SK-N-SH treated with all-trans-retinoic acid at 6 μM for 48 hours (cell line): ENCODE measurements around the gene TRABD2B.

Experiments
- ESRRG ChIP-seq: fragments of 250-450 bp; sonication (Bioruptor Pico); IDR thresholded peaks from 2 replicates; pipeline ENCODE4 v1.6.1; 2021; ENCODE audit warnings: mild to moderate bottlenecking
- ISL1 ChIP-seq: fragments of 250-450 bp; sonication (Bioruptor Pico); IDR thresholded peaks from 2 replicates; pipeline ENCODE4 v2.1.2; 2022; ENCODE audit warnings: mild to moderate bottlenecking, moderate library complexity
- PATZ1 ChIP-seq: fragments of 250-450 bp; sonication (Bioruptor Pico); IDR thresholded peaks from 2 replicates; pipeline ENCODE4 v1.8.0; 2020; ENCODE audit warnings: mild to moderate bottlenecking, moderate library complexity, borderline replicate concordance
- RARB ChIP-seq: fragments of 250-450 bp; sonication (Bioruptor Pico); IDR thresholded peaks from 2 replicates; pipeline ENCODE4 v1.8.0; 2021; ENCODE audit warnings: mild to moderate bottlenecking, moderate library complexity
- ZFP30 ChIP-seq: fragments of 450-650 bp; formaldehyde crosslinking; IDR thresholded peaks from 2 replicates; pipeline ENCODE4 v1.5.0; 2022; ENCODE audit warnings: mild to moderate bottlenecking, moderate library complexity
- ZNF70 ChIP-seq: fragments of 450-650 bp; formaldehyde crosslinking; IDR thresholded peaks from 2 replicates; pipeline ENCODE4 v1.5.0; 2020; ENCODE audit warnings: mild to moderate bottlenecking, moderate library complexity
- ZNF8 ChIP-seq: fragments of 450-650 bp; formaldehyde crosslinking; IDR thresholded peaks from 2 replicates; pipeline ENCODE4 v1.5.0; 2020; ENCODE audit warnings: mild to moderate bottlenecking, moderate library complexity
- TF ChIP-seq, protein P1 (sequence below): fragments of 250-450 bp; sonication (Bioruptor Pico); IDR thresholded peaks from 2 replicates; pipeline ENCODE4 v1.5.0; 2020; ENCODE audit warnings: mild to moderate bottlenecking, moderate library complexity

GRCh38 chr1:47819574-47819888, 177.7 kb downstream of the TRABD2B start:
- TF ChIP-seq RARB (CRISPR knock-in tag) (no peak), ZFP30 (CRISPR knock-in tag) (no peak), ZNF8 (CRISPR knock-in tag) (no peak), PATZ1 (CRISPR knock-in tag) (no peak), ISL1 (no peak), ESRRG (CRISPR knock-in tag) (no peak), ZNF70 (CRISPR knock-in tag) (no peak)
- TF ChIP-seq, protein P1, sequence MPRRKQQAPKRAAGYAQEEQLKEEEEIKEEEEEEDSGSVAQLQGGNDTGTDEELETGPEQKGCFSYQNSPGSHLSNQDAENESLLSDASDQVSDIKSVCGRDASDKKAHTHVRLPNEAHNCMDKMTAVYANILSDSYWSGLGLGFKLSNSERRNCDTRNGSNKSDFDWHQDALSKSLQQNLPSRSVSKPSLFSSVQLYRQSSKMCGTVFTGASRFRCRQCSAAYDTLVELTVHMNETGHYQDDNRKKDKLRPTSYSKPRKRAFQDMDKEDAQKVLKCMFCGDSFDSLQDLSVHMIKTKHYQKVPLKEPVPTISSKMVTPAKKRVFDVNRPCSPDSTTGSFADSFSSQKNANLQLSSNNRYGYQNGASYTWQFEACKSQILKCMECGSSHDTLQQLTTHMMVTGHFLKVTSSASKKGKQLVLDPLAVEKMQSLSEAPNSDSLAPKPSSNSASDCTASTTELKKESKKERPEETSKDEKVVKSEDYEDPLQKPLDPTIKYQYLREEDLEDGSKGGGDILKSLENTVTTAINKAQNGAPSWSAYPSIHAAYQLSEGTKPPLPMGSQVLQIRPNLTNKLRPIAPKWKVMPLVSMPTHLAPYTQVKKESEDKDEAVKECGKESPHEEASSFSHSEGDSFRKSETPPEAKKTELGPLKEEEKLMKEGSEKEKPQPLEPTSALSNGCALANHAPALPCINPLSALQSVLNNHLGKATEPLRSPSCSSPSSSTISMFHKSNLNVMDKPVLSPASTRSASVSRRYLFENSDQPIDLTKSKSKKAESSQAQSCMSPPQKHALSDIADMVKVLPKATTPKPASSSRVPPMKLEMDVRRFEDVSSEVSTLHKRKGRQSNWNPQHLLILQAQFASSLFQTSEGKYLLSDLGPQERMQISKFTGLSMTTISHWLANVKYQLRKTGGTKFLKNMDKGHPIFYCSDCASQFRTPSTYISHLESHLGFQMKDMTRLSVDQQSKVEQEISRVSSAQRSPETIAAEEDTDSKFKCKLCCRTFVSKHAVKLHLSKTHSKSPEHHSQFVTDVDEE (CRISPR knock-in tag) = no peak
